ENCODE data around the gene ZNF20.
"Not testable (repeated sequence)": the region's sequence is repeated elsewhere in the genome, so short reads cannot be mapped to it uniquely, and the experiment has no call there.

ZNF20 gene

DNA sequence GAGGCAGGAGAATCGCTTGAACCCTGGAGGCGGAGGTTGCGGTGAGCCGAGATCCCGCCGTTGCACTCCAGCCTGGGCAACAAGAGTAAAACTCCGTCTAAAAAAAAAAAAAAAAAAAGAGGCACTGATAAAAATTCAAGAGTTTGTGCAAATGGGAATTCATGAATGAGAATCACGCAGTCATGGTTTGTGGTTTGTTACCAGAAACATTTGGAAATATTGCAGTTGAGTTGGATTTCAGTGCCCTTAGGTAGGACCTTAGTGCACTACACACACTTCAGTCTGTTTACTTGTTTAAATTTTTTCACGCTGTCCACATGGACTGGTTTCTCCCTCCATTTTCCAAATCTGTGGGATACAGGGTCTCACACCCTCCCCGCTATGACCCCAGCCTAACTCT, 47.2 kb downstream of the ZNF20 start:
- H3K4me3 Mint-ChIP-seq: peak overlapping the region; percentile 87

DNA sequence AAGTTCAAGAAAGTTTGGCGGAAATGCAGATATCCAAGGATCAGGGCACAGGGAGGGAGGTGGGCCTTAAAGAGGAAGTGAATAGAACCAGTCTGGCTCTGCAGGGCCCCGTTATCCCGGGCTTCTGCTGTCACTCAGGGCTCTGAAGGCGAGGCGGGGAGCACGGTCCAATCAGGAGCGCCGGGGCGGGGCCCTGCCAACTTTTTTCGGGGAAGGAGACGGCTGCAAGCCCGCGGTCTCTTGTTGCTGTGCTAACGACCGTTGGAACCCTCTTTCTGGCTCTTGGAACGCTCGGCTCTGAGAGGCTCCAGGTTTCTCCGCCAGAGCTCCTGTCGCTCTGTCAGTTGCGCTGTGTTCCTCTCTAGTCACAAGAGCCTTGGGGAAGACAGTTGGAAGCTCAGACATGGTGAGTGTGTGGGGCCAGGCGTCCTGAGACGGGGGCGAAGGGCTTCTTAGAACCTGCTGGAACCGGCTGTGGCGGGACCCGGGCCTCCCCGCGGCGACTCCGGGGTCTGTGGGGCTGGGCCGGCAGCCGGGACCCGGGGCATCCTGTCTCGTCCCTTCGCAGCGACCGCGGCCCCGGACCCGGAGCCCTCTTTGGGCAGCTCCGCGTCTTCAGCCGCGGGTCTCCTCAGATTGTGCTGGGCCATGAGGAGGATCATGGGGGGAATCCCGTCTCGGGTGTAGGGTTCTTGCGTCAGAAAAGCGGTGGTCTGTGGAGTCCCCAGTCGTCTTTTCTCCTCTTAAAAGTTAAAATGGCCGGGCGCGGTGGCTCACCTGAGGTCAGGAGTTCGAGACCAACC, 47.9 kb downstream of the ZNF20 start:
- Mint-ChIP-seq H3K27ac (peak overlapping the region; percentile 95), H3K4me1 (peaks cover 10% of the 10 kb centered on the region), H3K36me3 (ENCODE audit: low read depth) (peaks cover 60% of the 10 kb centered on the region), H3K9me3 (peaks cover 79% of the 10 kb centered on the region), H3K27me3 (ENCODE audit: low read depth, poor library complexity) (peaks cover 3% of the 10 kb centered on the region), H3K4me3 (peak overlapping the region; percentile 87)
- peak; percentile 75 for DNase-seq
- TF ChIP-seq CTCF (IDR thresholded peaks at IDR 0.05): no peak

More for the DNA sequence above, 47.2 kb downstream of the ZNF20 start:
- DNase-seq: no peak
- no peak overlapping the region for H3K27ac Mint-ChIP-seq
- H3K36me3 Mint-ChIP-seq (ENCODE audit: low read depth): peaks cover 62% of the 10 kb centered on the region
- H3K9me3 Mint-ChIP-seq: peaks cover 77% of the 10 kb centered on the region
- no peak for TF ChIP-seq CTCF (IDR thresholded peaks at IDR 0.05)
- peaks cover 6% of the 10 kb centered on the region for H3K27me3 Mint-ChIP-seq (ENCODE audit: low read depth, poor library complexity)
- peaks cover 10% of the 10 kb centered on the region for H3K4me1 Mint-ChIP-seq

DNA sequence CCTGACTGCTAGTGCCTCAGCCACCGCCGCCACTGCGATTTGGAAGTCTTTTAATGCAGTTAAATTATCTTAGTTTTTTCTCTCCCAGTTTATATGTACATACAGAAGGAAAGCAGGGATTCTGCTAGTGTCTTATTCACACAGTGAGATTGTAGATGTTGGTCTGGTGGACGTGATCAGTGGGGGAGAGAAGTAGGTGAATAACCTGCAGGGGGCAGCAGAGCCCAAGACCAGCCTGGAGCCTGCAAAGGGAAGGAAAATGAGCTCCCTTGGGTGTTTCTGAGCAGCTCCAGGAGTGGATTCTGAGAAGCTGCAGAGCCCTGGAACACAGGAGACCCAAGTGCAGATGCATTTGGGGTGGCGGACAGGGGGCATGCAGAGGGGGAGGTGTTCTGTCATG, 49.3 kb downstream of the ZNF20 start:
- H3K27ac Mint-ChIP-seq: peak overlapping the region; percentile 93
- peaks cover 10% of the 10 kb centered on the region for H3K4me1 Mint-ChIP-seq
- H3K4me3 Mint-ChIP-seq: peak overlapping the region; percentile 87
- H3K9me3 Mint-ChIP-seq: peaks cover 81% of the 10 kb centered on the region
- peaks cover 49% of the 10 kb centered on the region for H3K36me3 Mint-ChIP-seq (ENCODE audit: low read depth)
- TF ChIP-seq CTCF (IDR thresholded peaks at IDR 0.05): peak; percentile 58
- H3K27me3 Mint-ChIP-seq (ENCODE audit: low read depth, poor library complexity): peaks cover 3% of the 10 kb centered on the region
- DNase-seq: peak; percentile 61

DNA sequence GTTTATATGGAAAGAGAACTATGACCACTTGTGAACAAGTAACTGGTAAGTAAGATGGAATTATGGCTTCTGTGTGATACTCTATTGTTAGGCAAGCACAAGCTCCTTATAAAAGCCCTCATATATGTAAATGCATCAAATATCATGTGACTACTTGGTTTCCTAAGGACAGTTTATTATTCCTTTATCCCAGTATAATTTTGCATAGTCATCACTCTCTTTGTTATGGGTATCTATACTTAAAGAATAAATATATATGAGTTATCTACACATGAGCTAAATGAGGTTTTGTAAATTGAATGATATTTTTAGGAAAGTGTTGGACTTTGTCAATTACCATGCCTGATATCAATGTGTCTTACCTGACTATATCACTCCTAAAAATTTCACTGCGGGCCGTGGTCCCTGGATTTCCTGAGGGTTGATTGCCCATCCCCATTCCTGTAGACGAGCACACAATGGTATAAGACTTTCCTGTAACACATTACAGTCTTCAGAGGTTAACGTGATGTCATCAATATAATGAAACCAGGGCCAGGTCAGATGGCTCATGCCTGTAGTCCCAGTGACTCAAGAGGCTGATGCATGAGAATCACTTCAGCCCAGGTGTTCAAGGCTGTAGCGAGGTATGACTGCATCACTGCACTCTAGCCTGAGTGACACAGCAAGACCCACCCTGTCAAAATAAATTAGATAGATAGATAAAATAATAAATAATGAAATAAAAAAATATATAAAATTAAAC, 54.9 kb downstream of the ZNF20 start:
- Mint-ChIP-seq H3K4me1 (no peaks in the 10 kb centered on the region), H3K27me3 (ENCODE audit: low read depth, poor library complexity) (no peaks in the 10 kb centered on the region), H3K36me3 (ENCODE audit: low read depth) (peaks cover 57% of the 10 kb centered on the region), H3K27ac (no peak overlapping the region), H3K9me3 (peaks cover 87% of the 10 kb centered on the region), H3K4me3 (no peak overlapping the region)
- TF ChIP-seq CTCF (IDR thresholded peaks at IDR 0.05): no peak
- no peak for DNase-seq

DNA sequence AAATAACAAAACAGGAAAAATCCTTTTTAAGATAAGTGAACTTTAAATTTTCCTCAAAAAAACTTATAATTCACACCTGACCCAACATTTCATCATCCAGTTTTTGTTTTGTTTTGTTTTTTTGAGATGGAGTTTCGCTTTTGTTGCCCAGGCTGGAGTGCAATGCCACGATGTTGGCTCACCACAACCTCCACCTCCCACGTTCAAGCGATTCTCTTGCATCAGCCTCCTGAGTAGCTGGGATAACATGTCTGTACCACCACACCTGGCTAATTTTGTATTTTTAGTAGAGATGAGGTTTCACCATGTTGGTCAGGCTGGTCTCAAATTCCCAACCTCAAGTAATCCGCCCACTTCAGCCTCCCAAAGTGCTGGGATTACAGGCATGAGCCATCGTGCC, 56.8 kb downstream of the ZNF20 start:
- not testable (repeated sequence) for DNase-seq; H3K27me3 Mint-ChIP-seq (ENCODE audit: low read depth, poor library complexity); H3K4me1 Mint-ChIP-seq; H3K4me3 Mint-ChIP-seq; H3K27ac Mint-ChIP-seq
- Mint-ChIP-seq H3K36me3 (ENCODE audit: low read depth) (peaks cover 76% of the 10 kb centered on the region), H3K9me3 (peaks cover 100% of the 10 kb centered on the region)

Data from nephron progenitor cell (in vitro differentiated cells).